Measurements from ENCODE around the gene XYLT1. TPM values are rescaled to one million over a fixed set of nuclear protein-coding genes. Genes with fewer than 3 reads are reported as not detected.

XYLT1 gene
- polyA plus RNA-seq, 1 donor (not counting 4 experiments of a cell fraction or from before 2014, with no cell fraction given) = 4.4 TPM

DNA sequence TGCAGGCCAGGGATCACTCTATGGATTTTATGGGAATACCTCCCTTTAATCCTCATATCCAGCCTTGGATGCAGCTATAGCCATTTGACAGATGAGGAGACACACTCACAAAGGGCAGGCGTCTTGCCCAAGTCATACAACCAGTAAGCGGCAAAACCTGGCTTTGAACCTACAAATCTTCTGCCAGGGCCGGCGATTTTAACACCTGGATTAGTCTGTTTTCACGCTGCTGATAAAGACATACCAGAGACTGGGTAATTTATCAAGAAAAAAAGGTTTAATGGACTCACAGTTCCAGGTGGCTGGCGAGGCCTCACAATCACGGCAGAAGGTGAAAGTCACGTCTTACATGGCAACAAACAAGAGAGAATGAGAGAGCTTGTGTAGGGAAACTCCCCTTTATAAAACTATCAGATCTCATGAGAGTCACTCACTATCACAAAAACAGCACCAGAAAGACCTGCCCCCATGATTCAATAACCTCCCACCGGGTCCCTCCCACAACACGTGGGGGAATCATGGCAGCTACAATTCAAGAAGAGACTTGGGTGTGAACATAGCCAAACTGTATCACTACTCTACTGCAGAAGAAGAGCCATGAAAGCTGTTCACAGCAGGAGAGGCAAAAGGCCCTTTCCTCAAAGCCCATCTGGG, 67.5 kb downstream of the XYLT1 start:
- H3K9me3 ChIP-seq (ENCODE audit: control insufficient read depth, low read depth, low read length) = no peaks in the 10 kb centered on the region
- FAIRE-seq (no peak), DNase-seq (ENCODE audit: low read depth, low spot score) (no peak)
- no peaks in the 10 kb centered on the region for H3K27me3 ChIP-seq (ENCODE audit: control insufficient read depth, extremely low read depth, insufficient read depth, low read length)
- H3K79me2 ChIP-seq (ENCODE audit: control insufficient read depth, insufficient read depth, low read length) = no peaks in the 10 kb centered on the region
- no peak overlapping the region for H3K4me2 ChIP-seq (ENCODE audit: control insufficient read depth, extremely low read depth, insufficient read depth, low read depth, low read length)
- H3K4me1 ChIP-seq (ENCODE audit: control insufficient read depth, extremely low read depth, insufficient read depth, low read length) = no peaks in the 10 kb centered on the region
- H2AFZ ChIP-seq (ENCODE audit: control insufficient read depth, low read length) = no peak overlapping the region
- H3K9ac ChIP-seq (ENCODE audit: control insufficient read depth, extremely low read depth, insufficient read depth, low read length) = no peak overlapping the region
- no peak overlapping the region for H3K4me3 ChIP-seq (ENCODE audit: control insufficient read depth in 2 of 3, extremely low read depth in 1 of 3, insufficient read depth in 2 of 3, low read depth in 1 of 3, low read length in 3 of 3)
- TF ChIP-seq EZH2 (IDR thresholded peaks at IDR 0.05; ENCODE audit: low read length) = no peak
- TF ChIP-seq, protein P1, sequence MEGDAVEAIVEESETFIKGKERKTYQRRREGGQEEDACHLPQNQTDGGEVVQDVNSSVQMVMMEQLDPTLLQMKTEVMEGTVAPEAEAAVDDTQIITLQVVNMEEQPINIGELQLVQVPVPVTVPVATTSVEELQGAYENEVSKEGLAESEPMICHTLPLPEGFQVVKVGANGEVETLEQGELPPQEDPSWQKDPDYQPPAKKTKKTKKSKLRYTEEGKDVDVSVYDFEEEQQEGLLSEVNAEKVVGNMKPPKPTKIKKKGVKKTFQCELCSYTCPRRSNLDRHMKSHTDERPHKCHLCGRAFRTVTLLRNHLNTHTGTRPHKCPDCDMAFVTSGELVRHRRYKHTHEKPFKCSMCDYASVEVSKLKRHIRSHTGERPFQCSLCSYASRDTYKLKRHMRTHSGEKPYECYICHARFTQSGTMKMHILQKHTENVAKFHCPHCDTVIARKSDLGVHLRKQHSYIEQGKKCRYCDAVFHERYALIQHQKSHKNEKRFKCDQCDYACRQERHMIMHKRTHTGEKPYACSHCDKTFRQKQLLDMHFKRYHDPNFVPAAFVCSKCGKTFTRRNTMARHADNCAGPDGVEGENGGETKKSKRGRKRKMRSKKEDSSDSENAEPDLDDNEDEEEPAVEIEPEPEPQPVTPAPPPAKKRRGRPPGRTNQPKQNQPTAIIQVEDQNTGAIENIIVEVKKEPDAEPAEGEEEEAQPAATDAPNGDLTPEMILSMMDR (optimal IDR thresholded peaks at IDR 0.05 in 1 of 3, IDR thresholded peaks at IDR 0.05 in 1 of 3, conservative IDR thresholded peaks at IDR 0.05 in 1 of 3; ENCODE audit: extremely low read depth in 1 of 3, insufficient read depth in 2 of 3, low read length in 3 of 3) = no peak
- H3K9me1 ChIP-seq (ENCODE audit: control insufficient read depth, extremely low read depth, insufficient read depth, low read length) = no peaks in the 10 kb centered on the region
- no peak overlapping the region for H3K27ac ChIP-seq (ENCODE audit: control insufficient read depth, insufficient read depth, low read length)
- no peaks in the 10 kb centered on the region for H3K36me3 ChIP-seq (ENCODE audit: control insufficient read depth in 2 of 2, extremely low read depth in 1 of 2, insufficient read depth in 2 of 2, low read length in 2 of 2)
- dilution Hi-C loops (cut with MboI; ENCODE audit: extremely low pct_ligation_motif_present, low sequenced_read_pairs) = no loop called here
- no peaks in the 10 kb centered on the region for H4K20me1 ChIP-seq (ENCODE audit: control insufficient read depth, extremely low read depth, insufficient read depth, low read length)

DNA sequence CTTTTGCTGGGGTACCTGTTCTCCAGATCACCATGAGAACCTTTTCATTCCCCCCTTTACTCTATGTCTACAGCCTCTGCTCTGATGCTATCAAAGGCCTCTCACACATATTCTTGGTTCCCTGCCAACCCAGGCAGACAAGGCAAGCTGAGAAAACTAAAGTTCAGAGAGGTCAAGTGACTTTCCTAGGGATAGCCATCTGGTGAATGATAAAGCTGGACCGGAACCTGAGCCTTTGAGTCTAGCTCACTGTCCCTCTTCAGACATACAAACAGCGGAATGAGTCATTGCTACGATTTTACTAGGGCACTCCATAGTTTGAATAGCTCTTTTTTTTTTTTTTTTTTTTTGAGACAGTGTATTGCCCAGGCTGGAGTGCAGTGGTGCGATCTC, 73.3 kb downstream of the XYLT1 start:
- Histone ChIP-seq H4K20me1 (ENCODE audit: control insufficient read depth, extremely low read depth, insufficient read depth, low read length) (no peaks in the 10 kb centered on the region), H3K9ac (ENCODE audit: control insufficient read depth, extremely low read depth, insufficient read depth, low read length) (no peak overlapping the region), H3K27me3 (ENCODE audit: control insufficient read depth, extremely low read depth, insufficient read depth, low read length) (no peaks in the 10 kb centered on the region), H3K4me1 (ENCODE audit: control insufficient read depth, extremely low read depth, insufficient read depth, low read length) (no peaks in the 10 kb centered on the region), H3K9me3 (ENCODE audit: control insufficient read depth, low read depth, low read length) (no peaks in the 10 kb centered on the region), H3K4me2 (ENCODE audit: control insufficient read depth, extremely low read depth, insufficient read depth, low read depth, low read length) (no peak overlapping the region), H3K4me3 (ENCODE audit: control insufficient read depth in 2 of 3, extremely low read depth in 1 of 3, insufficient read depth in 2 of 3, low read depth in 1 of 3, low read length in 3 of 3) (no peak overlapping the region), H3K36me3 (ENCODE audit: control insufficient read depth in 2 of 2, extremely low read depth in 1 of 2, insufficient read depth in 2 of 2, low read length in 2 of 2) (no peaks in the 10 kb centered on the region), H3K27ac (ENCODE audit: control insufficient read depth, insufficient read depth, low read length) (no peak overlapping the region), H3K9me1 (ENCODE audit: control insufficient read depth, extremely low read depth, insufficient read depth, low read length) (no peaks in the 10 kb centered on the region), H2AFZ (ENCODE audit: control insufficient read depth, low read length) (no peak overlapping the region), H3K79me2 (ENCODE audit: control insufficient read depth, insufficient read depth, low read length) (no peaks in the 10 kb centered on the region)
- TF ChIP-seq, protein P1 (optimal IDR thresholded peaks at IDR 0.05 in 1 of 3, IDR thresholded peaks at IDR 0.05 in 1 of 3, conservative IDR thresholded peaks at IDR 0.05 in 1 of 3; ENCODE audit: extremely low read depth in 1 of 3, insufficient read depth in 2 of 3, low read length in 3 of 3) = no peak
- TF ChIP-seq EZH2 (IDR thresholded peaks at IDR 0.05; ENCODE audit: low read length) = no peak
- FAIRE-seq = no peak
- dilution Hi-C loops (cut with MboI; ENCODE audit: extremely low pct_ligation_motif_present, low sequenced_read_pairs) = no loop called here
- DNase-seq (ENCODE audit: low read depth, low spot score) = no peak
